CD4-positive, CD25-positive, alpha-beta regulatory T cell (primary cell): ENCODE data around the gene DPP10. TPM values are rescaled to one million over a fixed set of nuclear protein-coding genes. Genes with fewer than 3 reads are reported as not detected.
A peak's percentile ranks its signal among the peaks of the same experiment; 100 is the strongest.

ENCODE experiments used
- ATAC-seq, 2 donors: fragments of 150-1000 bp; cut with Tn5 transposase; one replicate each; pipeline ENCODE4 v1.10.0; 2021; ENCODE audit warnings: low read depth in 2 of 2, moderate number of reproducible peaks in 2 of 2, moderate library complexity in 1 of 2
- DNase-seq, 3 donors: peaks; one replicate each; pipeline versions ENCODE4 v3.0.0 to v3.0.0-alpha.2; 2012 to 2022; ENCODE audit warnings: mixed read lengths in 1 of 3
- H3K27ac ChIP-seq: one replicate; pipeline ENCODE4 v1.7.0; 2013; ENCODE audit warnings: mild to moderate bottlenecking, low read length; ENCODE audit not compliant: insufficient read depth, poor library complexity, severe bottlenecking
- H3K27me3 ChIP-seq: one replicate; pipeline ENCODE4 v1.7.0; 2013; ENCODE audit warnings: low read length; ENCODE audit not compliant: control insufficient read depth, insufficient read depth
- H3K36me3 ChIP-seq: one replicate; pipeline ENCODE4 v1.7.0; 2013; ENCODE audit warnings: mild to moderate bottlenecking, low read length, moderate library complexity; ENCODE audit not compliant: control insufficient read depth, insufficient read depth
- H3K4me1 ChIP-seq: 2 replicates; pipeline ENCODE4 v1.7.0; 2013; ENCODE audit warnings: mild to moderate bottlenecking, low read length; ENCODE audit not compliant: insufficient read depth, control insufficient read depth, poor library complexity, severe bottlenecking
- H3K4me3 ChIP-seq: one replicate; pipeline ENCODE4 v1.7.0; 2013; ENCODE audit warnings: low read depth, mild to moderate bottlenecking, low read length, moderate library complexity
- H3K9me3 ChIP-seq, 2 experiments: 1 replicate in 1 of 2; 2 replicates in 1 of 2; pipeline ENCODE4 v1.7.0; 2013; ENCODE audit warnings: low read length in 2 of 2, mild to moderate bottlenecking in 1 of 2, moderate library complexity in 1 of 2; ENCODE audit not compliant: control insufficient read depth in 2 of 2
- H3K27ac Mint-ChIP-seq, 3 donors: one replicate each; pipeline ENCODE4 v1.8.0; 2020 to 2022; ENCODE audit warnings: mild to moderate bottlenecking in 3 of 3, mixed read lengths in 3 of 3, moderate library complexity in 2 of 3
- H3K27me3 Mint-ChIP-seq: one replicate; pipeline ENCODE4 v1.8.0; 2022; ENCODE audit warnings: mild to moderate bottlenecking, mixed read lengths
- H3K36me3 Mint-ChIP-seq: one replicate; pipeline ENCODE4 v1.8.0; 2020; ENCODE audit warnings: mixed read lengths
- H3K4me1 Mint-ChIP-seq, 4 donors: one replicate each; pipeline ENCODE4 v1.8.0; 2020 to 2022; ENCODE audit warnings: mixed read lengths in 4 of 4, mild to moderate bottlenecking in 1 of 4
- H3K4me3 Mint-ChIP-seq, 4 donors: one replicate each; pipeline ENCODE4 v1.8.0; 2020 to 2022; ENCODE audit warnings: mild to moderate bottlenecking in 4 of 4, mixed read lengths in 4 of 4, moderate library complexity in 3 of 4
- H3K9me3 Mint-ChIP-seq, 7 donors: one replicate each; pipeline ENCODE4 v1.8.0; 2020 to 2022; ENCODE audit warnings: mixed read lengths in 7 of 7, mild to moderate bottlenecking in 3 of 7, moderate library complexity in 2 of 7
- polyA plus RNA-seq, 4 donors: library from polyadenylated mRNA; unstranded; fragments of 300-500 nt; fragmentation: Illumina TruSeq; gene quantifications; one replicate each; pipeline ENCODE4 v1.2.3, GENCODE V29; 2021
- total RNA-seq: library from RNA; stranded (reverse); gene quantifications from one replicate; pipeline ENCODE4 v1.2.3, GENCODE V29; 2022

The DPP10 gene
- total and polyA plus RNA-seq, 5 donors from 2014 or later, result not detected

GRCh38 chr2:114754907-114755563, 312.6 kb downstream of the DPP10 start:
- no peak for DNase-seq
- peaks cover 0 to 6% (median 0%) of the 10 kb centered on the region in 7 donors for H3K9me3 Mint-ChIP-seq
- Histone ChIP-seq H3K9me3 (no peaks in the 10 kb centered on the region), H3K36me3 (no peaks in the 10 kb centered on the region), H3K27ac (no peak overlapping the region), H3K4me3 (no peak overlapping the region), H3K27me3 (no peaks in the 10 kb centered on the region), H3K4me1 (no peaks in the 10 kb centered on the region)
- H3K36me3 Mint-ChIP-seq, result no peaks in the 10 kb centered on the region
- H3K27me3 Mint-ChIP-seq, result no peaks in the 10 kb centered on the region
- no peak for ATAC-seq
- H3K4me3 Mint-ChIP-seq, result no peak overlapping the region
- no peaks in the 10 kb centered on the region for H3K4me1 Mint-ChIP-seq
- no peak overlapping the region for H3K27ac Mint-ChIP-seq

GRCh38 chr2:114762376-114762775, 319.9 kb downstream of the DPP10 start:
- Histone ChIP-seq H3K9me3 (no peaks in the 10 kb centered on the region), H3K27ac (no peak overlapping the region)
- H3K4me3 Mint-ChIP-seq, result peak overlapping the region in 1 of 4 donors; percentile 27

GRCh38 chr2:114762986-114763385, 320.5 kb downstream of the DPP10 start:
- Mint-ChIP-seq H3K4me3 (peak overlapping the region in 1 of 4 donors; percentile 27), H3K27me3 (no peaks in the 10 kb centered on the region), H3K27ac (no peak overlapping the region), H3K36me3 (no peaks in the 10 kb centered on the region), H3K9me3 (peaks cover 0 to 6% (median 0%) of the 10 kb centered on the region in 7 donors), H3K4me1 (no peaks in the 10 kb centered on the region)
- ATAC-seq (no peak), DNase-seq (no peak)
- peaks cover 3% of the 10 kb centered on the region for H3K27me3 ChIP-seq
- H3K27ac ChIP-seq, result no peak overlapping the region
- no peaks in the 10 kb centered on the region for H3K9me3 ChIP-seq
- no peaks in the 10 kb centered on the region for H3K36me3 ChIP-seq
- no peak overlapping the region for H3K4me3 ChIP-seq
- no peaks in the 10 kb centered on the region for H3K4me1 ChIP-seq

More at GRCh38 chr2:114762376-114762775, 319.9 kb downstream of the DPP10 start:
- H3K36me3 Mint-ChIP-seq, result no peaks in the 10 kb centered on the region
- no peaks in the 10 kb centered on the region for H3K27me3 Mint-ChIP-seq
- no peaks in the 10 kb centered on the region for H3K36me3 ChIP-seq
- peaks cover 3% of the 10 kb centered on the region for H3K27me3 ChIP-seq
- no peak overlapping the region for H3K4me3 ChIP-seq
- DNase-seq (no peak), ATAC-seq (no peak)
- H3K9me3 Mint-ChIP-seq, result peaks cover 0 to 6% (median 0%) of the 10 kb centered on the region in 7 donors
- H3K4me1 Mint-ChIP-seq, result no peaks in the 10 kb centered on the region
- H3K4me1 ChIP-seq, result no peaks in the 10 kb centered on the region
- no peak overlapping the region for H3K27ac Mint-ChIP-seq

- no peak overlapping the region for H3K27ac ChIP-seq
- H3K27me3 Mint-ChIP-seq, result no peaks in the 10 kb centered on the region
- no peak overlapping the region for H3K27ac Mint-ChIP-seq
- no peaks in the 10 kb centered on the region for H3K4me1 ChIP-seq
- no peaks in the 10 kb centered on the region for H3K36me3 Mint-ChIP-seq
- peaks cover 0 to 11% (median 3%) of the 10 kb centered on the region in 7 donors for H3K9me3 Mint-ChIP-seq
- H3K4me1 Mint-ChIP-seq, result no peaks in the 10 kb centered on the region
- ATAC-seq (no peak), DNase-seq (no peak)
- H3K4me3 Mint-ChIP-seq, result no peak overlapping the region
- H3K27me3 ChIP-seq, result peaks cover 3% of the 10 kb centered on the region
- no peaks in the 10 kb centered on the region for H3K9me3 ChIP-seq
- no peaks in the 10 kb centered on the region for H3K36me3 ChIP-seq
- no peak overlapping the region for H3K4me3 ChIP-seq
Observed at GRCh38 chr2:114769110-114769509, 326.7 kb downstream of the DPP10 start.

GRCh38 chr2:114769991-114770390, 327.6 kb downstream of the DPP10 start:
- H3K27ac ChIP-seq, result no peak overlapping the region
- Mint-ChIP-seq H3K36me3 (no peaks in the 10 kb centered on the region), H3K4me3 (no peak overlapping the region), H3K27me3 (no peaks in the 10 kb centered on the region), H3K27ac (no peak overlapping the region), H3K4me1 (no peaks in the 10 kb centered on the region), H3K9me3 (peaks cover 0 to 11% (median 3%) of the 10 kb centered on the region in 7 donors)
- DNase-seq, result no peak
- H3K27me3 ChIP-seq, result peaks cover 3% of the 10 kb centered on the region
- no peak for ATAC-seq
- no peaks in the 10 kb centered on the region for H3K36me3 ChIP-seq
- H3K9me3 ChIP-seq, result no peaks in the 10 kb centered on the region
- H3K4me3 ChIP-seq, result no peak overlapping the region
- no peaks in the 10 kb centered on the region for H3K4me1 ChIP-seq

GRCh38 chr2:114784046-114784445, 341.6 kb downstream of the DPP10 start:
- ATAC-seq (no peak), DNase-seq (no peak)
- Mint-ChIP-seq H3K4me1 (no peaks in the 10 kb centered on the region), H3K27me3 (no peaks in the 10 kb centered on the region), H3K4me3 (no peak overlapping the region), H3K9me3 (peaks cover 0 to 6% (median 0%) of the 10 kb centered on the region in 7 donors), H3K27ac (no peak overlapping the region), H3K36me3 (no peaks in the 10 kb centered on the region)
- no peaks in the 10 kb centered on the region for H3K27me3 ChIP-seq
- H3K9me3 ChIP-seq, result no peaks in the 10 kb centered on the region
- H3K4me3 ChIP-seq, result no peak overlapping the region
- no peaks in the 10 kb centered on the region for H3K36me3 ChIP-seq
- no peaks in the 10 kb centered on the region for H3K4me1 ChIP-seq
- no peak overlapping the region for H3K27ac ChIP-seq

- peaks cover 0 to 6% (median 0%) of the 10 kb centered on the region in 7 donors for H3K9me3 Mint-ChIP-seq
- no peak for DNase-seq
- no peak overlapping the region for H3K4me3 Mint-ChIP-seq
- no peaks in the 10 kb centered on the region for H3K9me3 ChIP-seq
- no peaks in the 10 kb centered on the region for H3K36me3 Mint-ChIP-seq
- no peaks in the 10 kb centered on the region for H3K4me1 Mint-ChIP-seq
- H3K27ac ChIP-seq, result no peak overlapping the region
- H3K27me3 Mint-ChIP-seq, result no peaks in the 10 kb centered on the region
- no peaks in the 10 kb centered on the region for H3K27me3 ChIP-seq
- no peak for ATAC-seq
- no peak overlapping the region for H3K4me3 ChIP-seq
- no peak overlapping the region for H3K27ac Mint-ChIP-seq
- H3K4me1 ChIP-seq, result no peaks in the 10 kb centered on the region
- H3K36me3 ChIP-seq, result no peaks in the 10 kb centered on the region
Observed at GRCh38 chr2:114784890-114785583, 342.6 kb downstream of the DPP10 start.

GRCh38 chr2:114786901-114787300, 344.5 kb downstream of the DPP10 start:
- no peak overlapping the region for H3K27ac Mint-ChIP-seq
- ATAC-seq (no peak), DNase-seq (no peak)
- no peaks in the 10 kb centered on the region for H3K36me3 ChIP-seq
- no peak overlapping the region for H3K27ac ChIP-seq
- no peak overlapping the region for H3K4me3 ChIP-seq
- H3K4me3 Mint-ChIP-seq, result no peak overlapping the region
- H3K27me3 Mint-ChIP-seq, result no peaks in the 10 kb centered on the region
- H3K9me3 ChIP-seq, result no peaks in the 10 kb centered on the region
- H3K4me1 Mint-ChIP-seq, result no peaks in the 10 kb centered on the region
- H3K4me1 ChIP-seq, result no peaks in the 10 kb centered on the region
- H3K27me3 ChIP-seq, result no peaks in the 10 kb centered on the region
- no peaks in the 10 kb centered on the region for H3K36me3 Mint-ChIP-seq
- peaks cover 0 to 6% (median 0%) of the 10 kb centered on the region in 7 donors for H3K9me3 Mint-ChIP-seq
